ENCODE results near the gene UPF3B.

- TF ChIP-seq POLR2AphosphoS5 (IDR thresholded peaks at IDR 0.05; ENCODE audit: low read length) (no peak), IRF3 (IDR thresholded peaks at IDR 0.05) (no peak), NRF1 (conservative IDR thresholded peaks at IDR 0.05; ENCODE audit: low read depth, low read length) (no peak), CTCF (IDR thresholded peaks at IDR 0.05 in 2 of 3, conservative IDR thresholded peaks at IDR 0.05 in 1 of 3; ENCODE audit: control insufficient read depth in 2 of 3, extremely low read depth in 1 of 3, insufficient read depth in 1 of 3, low read depth in 3 of 3, low read length in 3 of 3) (peak; percentile 52 to 73 (median 52)), TCF7 (IDR thresholded peaks at IDR 0.05; ENCODE audit: borderline replicate concordance) (no peak), NFYB (IDR thresholded peaks at IDR 0.05; ENCODE audit: insufficient read depth, low read depth, low read length) (no peak)
Measured at GRCh38 chrX:119887721-119888425, 35.1 kb upstream of the UPF3B start.
